K562 (cell line): ENCODE data around the gene MCRS1. TPM values are rescaled to one million over a fixed set of nuclear protein-coding genes. Genes with fewer than 3 reads are reported as not detected.

Experiments
- PHTF2 ChIP-seq: fragments of 250-450 bp; sonication (Bioruptor Pico); IDR thresholded peaks from 2 replicates; pipeline ENCODE4 v1.5.0; 2021; ENCODE audit warnings: mild to moderate bottlenecking
- PYGO2 ChIP-seq: fragments of 450-650 bp; IDR thresholded peaks from 2 replicates; pipeline ENCODE4 v1.6.1; 2016; ENCODE audit warnings: mild to moderate bottlenecking, missing genetic modification characterization, moderate library complexity, missing compliant biosample characterization
- SMAD4 ChIP-seq: fragments of 250-450 bp; sonication (Bioruptor Pico); conservative IDR thresholded peaks from 2 replicates; pipeline ENCODE4 v1.8.0; 2021; ENCODE audit warnings: inconsistent platforms, mild to moderate bottlenecking, moderate library complexity
- ZNF609 ChIP-seq: sonication (generic); formaldehyde crosslinking; IDR thresholded peaks from 2 replicates; pipeline ENCODE4 v1.8.1; 2023; ENCODE audit warnings: missing genetic modification reagents, mild to moderate bottlenecking, borderline replicate concordance
- polyA plus RNA-seq, 8 experiments: library from polyadenylated mRNA; depleted of rRNA in 4 of 8; stranded (reverse) in 5 of 8; unstranded in 3 of 8; fragments of >200 nt; fragmentation: Nextera tagmentation in 2 of 8; fragmentation: Illumina TruSeq in 1 of 8; extraction: Ambion mirVana in 2 of 8; extraction: Trizol in 1 of 8; gene quantifications; 2 replicates each; pipeline versions ENCODE4 v1.2.1 to v1.2.3, GENCODE V29; 2011 to 2014; ENCODE audit warnings: inconsistent platforms in 1 of 8, missing spikeins in 1 of 8
- total RNA-seq, 7 experiments: library from RNA; depleted of rRNA in 6 of 7; stranded (reverse); fragments of >200 nt in 6 of 7; fragmentation: Illumina TruSeq in 2 of 7; extraction: Trizol in 2 of 7; gene quantifications; 2 replicates each; pipeline versions ENCODE4 v1.2.1 to v1.2.3, GENCODE V29; 2011 to 2021; ENCODE audit warnings: low replicate concordance in 1 of 7

MCRS1 gene
- total and polyA plus RNA-seq, 9 of the 15 experiments (the other 6 are each of a cell fraction or from before 2014, with no cell fraction given): 50.0 to 100 (median 73.2) TPM

- no peak for TF ChIP-seq PYGO2 (tag)
- TF ChIP-seq SMAD4 (CRISPR knock-in tag): no peak
- no peak for TF ChIP-seq PHTF2 (CRISPR knock-in tag)
- no peak for TF ChIP-seq ZNF609
Measured at GRCh38 chr12:49565406-49566265, 2.3 kb downstream of the MCRS1 start (continued).
